Dedifferentiated amniotic fluid mesenchymal stem cell (primary cell): Measurements from ENCODE around the gene DEPDC5.
"Not testable (repeated sequence)": the region's sequence is repeated elsewhere in the genome, so short reads cannot be mapped to it uniquely, and the experiment has no call there.

Experiments used
- DNase-seq: peaks from one replicate; pipeline ENCODE4 v3.0.0-alpha.2; 2016; ENCODE audit errors: extremely low spot score

The DEPDC5 gene

GRCh38 chr22:31753634-31754501, at the start of gene DEPDC5:
TSS of gene DEPDC5 (plus strand) at chr22:31754019. CDS start at chr22:31754922, 903 bp downstream.
- DNase-seq, result peak; percentile 86

- no peak for DNase-seq
Measured at GRCh38 chr22:31707519-31707918, 46.3 kb upstream of the DEPDC5 start.

- DNase-seq, result not testable (repeated sequence)
Measured at GRCh38 chr22:31711226-31711625, 42.6 kb upstream of the DEPDC5 start.

- DNase-seq, result no peak
Measured at GRCh38 chr22:31715147-31715778, 38.6 kb upstream of the DEPDC5 start.

- no peak for DNase-seq
Measured at GRCh38 chr22:31719850-31720471, 33.9 kb upstream of the DEPDC5 start.

GRCh38 chr22:31723723-31724122, 30.1 kb upstream of the DEPDC5 start:
- DNase-seq, result no peak

GRCh38 chr22:31726692-31727091, 27.1 kb upstream of the DEPDC5 start:
- DNase-seq, result no peak

GRCh38 chr22:31728857-31729256, 25.0 kb upstream of the DEPDC5 start:
- DNase-seq, result no peak

- no peak for DNase-seq
Measured at GRCh38 chr22:31730344-31730711, 23.5 kb upstream of the DEPDC5 start.

- DNase-seq, result no peak
Measured at GRCh38 chr22:31732089-31732829, 21.6 kb upstream of the DEPDC5 start.

- DNase-seq, result no peak
Measured at GRCh38 chr22:31733580-31734079, 20.2 kb upstream of the DEPDC5 start.

- peak; percentile 34 for DNase-seq
Measured at GRCh38 chr22:31734512-31734911, 19.3 kb upstream of the DEPDC5 start.

GRCh38 chr22:31736458-31736857, 17.4 kb upstream of the DEPDC5 start:
- no peak for DNase-seq

GRCh38 chr22:31737932-31738331, 15.9 kb upstream of the DEPDC5 start:
- no peak for DNase-seq

- no peak for DNase-seq
Measured at GRCh38 chr22:31738566-31738965, 15.3 kb upstream of the DEPDC5 start.

- no peak for DNase-seq
Measured at GRCh38 chr22:31739795-31740201, 14.0 kb upstream of the DEPDC5 start.

GRCh38 chr22:31740314-31740713, 13.5 kb upstream of the DEPDC5 start:
- DNase-seq, result not testable (repeated sequence)

GRCh38 chr22:31742115-31742514, 11.7 kb upstream of the DEPDC5 start:
- no peak for DNase-seq

GRCh38 chr22:31742682-31743081, 11.1 kb upstream of the DEPDC5 start:
- DNase-seq, result no peak

GRCh38 chr22:31743871-31744270, 9.9 kb upstream of the DEPDC5 start:
- no peak for DNase-seq

- no peak for DNase-seq
Measured at GRCh38 chr22:31747441-31747840, 6.4 kb upstream of the DEPDC5 start.

- no peak for DNase-seq
Measured at GRCh38 chr22:31748490-31748889, 5.3 kb upstream of the DEPDC5 start.
